Choroid plexus epithelial cell (primary cell): ENCODE results near the gene ATP10B.

Experiments
- DNase-seq: peaks from one replicate; pipeline ENCODE4 v3.0.0-alpha.2; 2010; ENCODE audit warnings: low read depth
- H3K4me3 ChIP-seq: 2 replicates; pipeline ENCODE4 v1.5.1; 2011; ENCODE audit warnings: low read depth, mild to moderate bottlenecking, control low read depth, low read length, moderate library complexity
- CTCF ChIP-seq: conservative IDR thresholded peaks from 2 replicates; pipeline ENCODE4 v1.5.1; 2011; ENCODE audit warnings: low read depth, mild to moderate bottlenecking, control low read depth, inconsistent platforms, low read length, moderate library complexity

The ATP10B gene

GRCh38 chr5:160703547-160704189 is 148.3 kb downstream of the ATP10B start:
- no peak for DNase-seq
- H3K4me3 ChIP-seq, result no peak overlapping the region
- TF ChIP-seq CTCF, result no peak

- H3K4me3 ChIP-seq, result no peak overlapping the region
- DNase-seq, result no peak
- no peak for TF ChIP-seq CTCF
Observed at GRCh38 chr5:160702934-160703333, 149.1 kb downstream of the ATP10B start.

- no peak overlapping the region for H3K4me3 ChIP-seq
- TF ChIP-seq CTCF, result no peak
- DNase-seq, result no peak
Observed at GRCh38 chr5:160702311-160702803, 149.7 kb downstream of the ATP10B start.

GRCh38 chr5:160701403-160701802 is 150.6 kb downstream of the ATP10B start:
- no peak for TF ChIP-seq CTCF
- no peak for DNase-seq

GRCh38 chr5:160699301-160699700 is 152.7 kb downstream of the ATP10B start:
- no peak for TF ChIP-seq CTCF
- H3K4me3 ChIP-seq, result no peak overlapping the region
- DNase-seq, result no peak

More at GRCh38 chr5:160701403-160701802, 150.6 kb downstream of the ATP10B start:
- no peak overlapping the region for H3K4me3 ChIP-seq

- no peak overlapping the region for H3K4me3 ChIP-seq
- no peak for DNase-seq
- no peak for TF ChIP-seq CTCF
Observed at GRCh38 chr5:160697281-160697680, 154.7 kb downstream of the ATP10B start.

- no peak for TF ChIP-seq CTCF
- no peak for DNase-seq
- no peak overlapping the region for H3K4me3 ChIP-seq
Observed at GRCh38 chr5:160694896-160695295, 157.1 kb downstream of the ATP10B start.
